HEK293 (cell line): ENCODE measurements around the gene RHOF.

Experiments used
- CTCF ChIA-PET: fragments of 350-600 bp; formaldehyde crosslinking; extraction: SDS; loops from one replicate; lab custom pipeline; 2021; ENCODE audit warnings: antibody characterized with exemption; lab: Yijun Ruan, JAX
- POLR2A ChIA-PET: fragments of 300-600 bp; formaldehyde crosslinking; extraction: SDS; loops from one replicate; lab custom pipeline; 2020; ENCODE audit warnings: antibody characterized with exemption, inconsistent platforms; lab: Yijun Ruan, JAX
- H3K27ac ChIP-seq: fragments of 200-500 bp; sonication (Bioruptor generic); 2 replicates; pipeline ENCODE4 v1.5.1; 2014; ENCODE audit warnings: low read depth, low read length, control low read depth, inconsistent platforms; ENCODE audit errors: extremely low read depth
- H3K36me3 ChIP-seq, 2 experiments: fragments of 200-500 bp in 1 of 2; sonication (Bioruptor generic) in 1 of 2; 1 replicate in 1 of 2; 2 replicates in 1 of 2; pipeline ENCODE4 v1.5.1; 2014 to 2017; ENCODE audit warnings: inconsistent platforms in 2 of 2, low read length in 2 of 2; ENCODE audit not compliant: control insufficient read depth in 2 of 2, insufficient read depth in 1 of 2
- H3K4me1 ChIP-seq: fragments of 200-500 bp; sonication (Bioruptor generic); 2 replicates; pipeline ENCODE4 v1.5.1; 2014; ENCODE audit warnings: mild to moderate bottlenecking, low read length, inconsistent platforms; ENCODE audit not compliant: control insufficient read depth, insufficient read depth
- H3K4me3 ChIP-seq: 2 replicates; pipeline ENCODE4 v1.5.1; 2011; ENCODE audit warnings: low read depth, mild to moderate bottlenecking, control low read depth, low read length, moderate library complexity
- H3K9me3 ChIP-seq: fragments of 200-500 bp; sonication (Bioruptor generic); 2 replicates; pipeline ENCODE4 v1.5.1; 2014; ENCODE audit warnings: low read depth, low read length, inconsistent platforms; ENCODE audit not compliant: control insufficient read depth, insufficient read depth
- GLI2 ChIP-seq: fragments of 450-650 bp; formaldehyde crosslinking; IDR thresholded peaks from 2 replicates; pipeline ENCODE4; 2017; ENCODE audit warnings: missing biosample characterization, missing genetic modification characterization, low read depth, borderline replicate concordance
- OSR2 ChIP-seq: fragments of 450-650 bp; formaldehyde crosslinking; IDR thresholded peaks from 2 replicates; pipeline ENCODE4 v1.5.1; 2016; ENCODE audit warnings: missing biosample characterization, missing genetic modification characterization
- PRDM2 ChIP-seq: fragments of 450-650 bp; formaldehyde crosslinking; IDR thresholded peaks from 2 replicates; pipeline ENCODE4 v1.5.1; 2016; ENCODE audit warnings: missing biosample characterization, missing genetic modification characterization, borderline replicate concordance
- SP2 ChIP-seq: fragments of 450-650 bp; formaldehyde crosslinking; IDR thresholded peaks from 2 replicates; pipeline ENCODE4 v1.5.1; 2016; ENCODE audit warnings: missing biosample characterization, missing genetic modification characterization
- YY2 ChIP-seq: fragments of 450-650 bp; formaldehyde crosslinking; IDR thresholded peaks from 2 replicates; pipeline ENCODE4 v1.5.1; 2016; ENCODE audit warnings: missing biosample characterization, missing genetic modification characterization
- ZNF138 ChIP-seq: fragments of 450-650 bp; formaldehyde crosslinking; IDR thresholded peaks from 2 replicates; pipeline ENCODE4 v1.5.1; 2016; ENCODE audit warnings: missing biosample characterization, missing genetic modification characterization, borderline replicate concordance
- ZNF24 ChIP-seq: fragments of 450-650 bp; formaldehyde crosslinking; IDR thresholded peaks from 2 replicates; pipeline ENCODE4 v1.5.1; 2016; ENCODE audit warnings: missing biosample characterization, missing genetic modification characterization
- ZNF341 ChIP-seq: fragments of 450-650 bp; formaldehyde crosslinking; IDR thresholded peaks from 2 replicates; pipeline ENCODE4; 2016; ENCODE audit warnings: low read depth, missing biosample characterization, missing genetic modification characterization
- ZNF391 ChIP-seq: fragments of 450-650 bp; formaldehyde crosslinking; IDR thresholded peaks from 2 replicates; pipeline ENCODE4 v1.5.1; 2016; ENCODE audit warnings: low read depth, missing biosample characterization, missing genetic modification characterization, borderline replicate concordance
- ZNF624 ChIP-seq: fragments of 450-650 bp; formaldehyde crosslinking; IDR thresholded peaks from 2 replicates; pipeline ENCODE4 v1.5.1; 2017; ENCODE audit warnings: missing biosample characterization, missing genetic modification characterization
- ZNF76 ChIP-seq: fragments of 450-650 bp; formaldehyde crosslinking; IDR thresholded peaks from 2 replicates; pipeline ENCODE4; 2016; ENCODE audit warnings: low read depth, missing biosample characterization, missing genetic modification characterization, borderline replicate concordance
- ZNF843 ChIP-seq: fragments of 450-650 bp; formaldehyde crosslinking; IDR thresholded peaks from 2 replicates; pipeline ENCODE4 v1.5.1; 2016; ENCODE audit warnings: missing biosample characterization, missing genetic modification characterization
- ZSCAN23 ChIP-seq: fragments of 450-650 bp; formaldehyde crosslinking; IDR thresholded peaks from 2 replicates; pipeline ENCODE4 v1.5.1; 2016; ENCODE audit warnings: missing biosample characterization, missing genetic modification characterization
- TF ChIP-seq, protein P1 (sequence below): fragments of 450-650 bp; formaldehyde crosslinking; conservative IDR thresholded peaks from 2 replicates; pipeline ENCODE4 v1.5.1; 2016; ENCODE audit warnings: low read depth, missing biosample characterization, missing genetic modification characterization
- TF ChIP-seq, protein P2 (sequence below): fragments of 450-650 bp; formaldehyde crosslinking; IDR thresholded peaks from 2 replicates; pipeline ENCODE4 v1.5.1; 2016; ENCODE audit warnings: missing biosample characterization, missing genetic modification characterization

The RHOF gene

GRCh38 chr12:121797937-121798786 is 4.7 kb upstream of the RHOF start (continued):
- peak; percentile 59 for TF ChIP-seq ZNF843 (tag by site-specific recombination)
- TF ChIP-seq ZNF341 (tag by site-specific recombination), result peak; percentile 93
- TF ChIP-seq ZNF624 (tag by site-specific recombination), result no peak
- TF ChIP-seq PRDM2 (tag by site-specific recombination), result no peak
- TF ChIP-seq ZSCAN23 (tag by site-specific recombination), result no peak
- TF ChIP-seq ZNF391 (tag by site-specific recombination), result no peak
- TF ChIP-seq ZNF76 (tag by site-specific recombination), result peak; percentile 43; the same call in 1 of the 2 replicates
- no peak for TF ChIP-seq YY2 (tag by site-specific recombination)
- TF ChIP-seq, protein P1, sequence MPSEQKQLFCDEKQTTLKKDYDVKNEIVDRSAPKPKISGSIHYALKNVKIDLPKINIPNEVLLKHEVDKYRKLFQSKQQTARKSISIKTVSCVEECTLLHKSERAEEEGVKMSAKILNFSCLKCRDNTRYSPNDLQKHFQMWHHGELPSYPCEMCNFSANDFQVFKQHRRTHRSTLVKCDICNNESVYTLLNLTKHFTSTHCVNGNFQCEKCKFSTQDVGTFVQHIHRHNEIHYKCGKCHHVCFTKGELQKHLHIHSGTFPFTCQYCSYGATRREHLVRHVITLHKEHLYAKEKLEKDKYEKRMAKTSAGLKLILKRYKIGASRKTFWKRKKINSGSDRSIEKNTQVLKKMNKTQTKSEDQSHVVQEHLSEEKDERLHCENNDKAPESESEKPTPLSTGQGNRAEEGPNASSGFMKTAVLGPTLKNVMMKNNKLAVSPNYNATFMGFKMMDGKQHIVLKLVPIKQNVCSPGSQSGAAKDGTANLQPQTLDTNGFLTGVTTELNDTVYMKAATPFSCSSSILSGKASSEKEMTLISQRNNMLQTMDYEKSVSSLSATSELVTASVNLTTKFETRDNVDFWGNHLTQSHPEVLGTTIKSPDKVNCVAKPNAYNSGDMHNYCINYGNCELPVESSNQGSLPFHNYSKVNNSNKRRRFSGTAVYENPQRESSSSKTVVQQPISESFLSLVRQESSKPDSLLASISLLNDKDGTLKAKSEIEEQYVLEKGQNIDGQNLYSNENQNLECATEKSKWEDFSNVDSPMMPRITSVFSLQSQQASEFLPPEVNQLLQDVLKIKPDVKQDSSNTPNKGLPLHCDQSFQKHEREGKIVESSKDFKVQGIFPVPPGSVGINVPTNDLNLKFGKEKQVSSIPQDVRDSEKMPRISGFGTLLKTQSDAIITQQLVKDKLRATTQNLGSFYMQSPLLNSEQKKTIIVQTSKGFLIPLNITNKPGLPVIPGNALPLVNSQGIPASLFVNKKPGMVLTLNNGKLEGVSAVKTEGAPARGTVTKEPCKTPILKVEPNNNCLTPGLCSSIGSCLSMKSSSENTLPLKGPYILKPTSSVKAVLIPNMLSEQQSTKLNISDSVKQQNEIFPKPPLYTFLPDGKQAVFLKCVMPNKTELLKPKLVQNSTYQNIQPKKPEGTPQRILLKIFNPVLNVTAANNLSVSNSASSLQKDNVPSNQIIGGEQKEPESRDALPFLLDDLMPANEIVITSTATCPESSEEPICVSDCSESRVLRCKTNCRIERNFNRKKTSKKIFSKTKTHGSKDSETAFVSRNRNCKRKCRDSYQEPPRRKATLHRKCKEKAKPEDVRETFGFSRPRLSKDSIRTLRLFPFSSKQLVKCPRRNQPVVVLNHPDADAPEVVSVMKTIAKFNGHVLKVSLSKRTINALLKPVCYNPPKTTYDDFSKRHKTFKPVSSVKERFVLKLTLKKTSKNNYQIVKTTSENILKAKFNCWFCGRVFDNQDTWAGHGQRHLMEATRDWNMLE (tag by site-specific recombination), result no peak
- no peak for TF ChIP-seq GLI2 (tag by site-specific recombination)
- TF ChIP-seq OSR2 (tag by site-specific recombination), result peak; percentile 72

DNA sequence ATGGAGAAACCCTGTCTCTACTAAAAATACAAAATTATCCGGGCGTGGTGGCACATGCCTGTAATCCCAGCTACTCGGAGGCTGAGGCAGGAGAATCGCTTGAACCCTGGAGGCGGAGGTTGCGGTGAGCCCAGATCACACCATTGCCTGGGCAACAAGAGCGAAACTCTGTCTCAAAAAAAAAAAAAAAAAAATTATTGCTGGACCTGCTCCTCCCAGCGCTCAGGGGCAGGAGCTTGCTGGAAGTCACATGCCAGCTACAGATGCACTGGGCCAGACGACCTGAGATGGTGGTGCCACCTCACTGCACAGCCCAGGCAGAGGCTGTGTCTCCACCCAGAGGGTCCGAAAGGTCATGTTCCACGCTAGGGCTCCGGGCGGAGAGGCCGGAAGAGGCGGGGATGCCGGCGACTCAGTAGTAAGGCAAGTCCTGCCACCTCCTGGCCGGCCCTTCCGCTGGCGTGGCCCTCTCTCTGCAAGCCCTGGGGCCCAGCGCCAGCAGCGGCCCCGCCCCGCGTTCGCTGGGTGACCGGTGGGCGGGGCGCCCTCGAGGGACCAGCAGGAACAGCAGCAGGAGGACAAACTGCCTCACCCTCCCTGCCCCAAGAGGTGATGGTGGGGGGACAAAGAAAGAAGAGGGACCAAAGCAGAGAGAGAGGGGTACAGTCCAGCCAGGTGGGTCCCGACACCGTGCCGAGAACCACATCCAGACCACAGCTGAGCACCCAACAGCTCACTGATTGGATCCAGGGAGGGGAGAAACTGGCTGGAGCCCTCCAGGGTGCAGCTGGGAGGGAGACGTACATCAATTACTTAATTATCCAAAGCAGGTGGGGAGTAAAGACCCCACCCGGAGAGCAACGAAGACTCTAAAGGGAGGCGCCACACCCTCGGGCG is 3.6 kb upstream of the RHOF start:
- peaks cover 0 to 26% of the 10 kb centered on the region in 2 experiments; a peak in 1 of 3 replicates for H3K36me3 ChIP-seq
- peak overlapping the region; percentile 26 for H3K4me3 ChIP-seq
- H3K27ac ChIP-seq, result peak overlapping the region; percentile 100; the same call in 1 of the 2 replicates
- no peaks in the 10 kb centered on the region for H3K9me3 ChIP-seq
- peaks cover 20% of the 10 kb centered on the region for H3K4me1 ChIP-seq
- ChIA-PET POLR2A (interaction anchor here (0.6 to 8.9 kb wide), 6 partner anchors 8 to 699 kb away, joined by 3 to 165 read pairs (median 10); partner anchors contain the start of gene PSMD9), CTCF (interaction anchor here (0.9 to 9.8 kb wide), 9 partner anchors 12 to 121 kb away, joined by 3 to 393 read pairs (median 16); partner anchors contain the start of genes CFAP251, PSMD9 and SETD1B)
- TF ChIP-seq SP2 (tag by site-specific recombination) (peak; percentile 94), ZNF138 (tag by site-specific recombination) (no peak), ZNF24 (tag by site-specific recombination) (no peak)
- TF ChIP-seq, protein P2, sequence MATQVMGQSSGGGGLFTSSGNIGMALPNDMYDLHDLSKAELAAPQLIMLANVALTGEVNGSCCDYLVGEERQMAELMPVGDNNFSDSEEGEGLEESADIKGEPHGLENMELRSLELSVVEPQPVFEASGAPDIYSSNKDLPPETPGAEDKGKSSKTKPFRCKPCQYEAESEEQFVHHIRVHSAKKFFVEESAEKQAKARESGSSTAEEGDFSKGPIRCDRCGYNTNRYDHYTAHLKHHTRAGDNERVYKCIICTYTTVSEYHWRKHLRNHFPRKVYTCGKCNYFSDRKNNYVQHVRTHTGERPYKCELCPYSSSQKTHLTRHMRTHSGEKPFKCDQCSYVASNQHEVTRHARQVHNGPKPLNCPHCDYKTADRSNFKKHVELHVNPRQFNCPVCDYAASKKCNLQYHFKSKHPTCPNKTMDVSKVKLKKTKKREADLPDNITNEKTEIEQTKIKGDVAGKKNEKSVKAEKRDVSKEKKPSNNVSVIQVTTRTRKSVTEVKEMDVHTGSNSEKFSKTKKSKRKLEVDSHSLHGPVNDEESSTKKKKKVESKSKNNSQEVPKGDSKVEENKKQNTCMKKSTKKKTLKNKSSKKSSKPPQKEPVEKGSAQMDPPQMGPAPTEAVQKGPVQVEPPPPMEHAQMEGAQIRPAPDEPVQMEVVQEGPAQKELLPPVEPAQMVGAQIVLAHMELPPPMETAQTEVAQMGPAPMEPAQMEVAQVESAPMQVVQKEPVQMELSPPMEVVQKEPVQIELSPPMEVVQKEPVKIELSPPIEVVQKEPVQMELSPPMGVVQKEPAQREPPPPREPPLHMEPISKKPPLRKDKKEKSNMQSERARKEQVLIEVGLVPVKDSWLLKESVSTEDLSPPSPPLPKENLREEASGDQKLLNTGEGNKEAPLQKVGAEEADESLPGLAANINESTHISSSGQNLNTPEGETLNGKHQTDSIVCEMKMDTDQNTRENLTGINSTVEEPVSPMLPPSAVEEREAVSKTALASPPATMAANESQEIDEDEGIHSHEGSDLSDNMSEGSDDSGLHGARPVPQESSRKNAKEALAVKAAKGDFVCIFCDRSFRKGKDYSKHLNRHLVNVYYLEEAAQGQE (tag by site-specific recombination), result peak; percentile 32; the same call in 1 of the 2 replicates
